MM.1S (cell line): ENCODE data around the gene AMACR.

Experiments used
- CTCF ChIP-seq: fragments of 300-600 bp; sonication (generic); IDR thresholded peaks from 2 replicates; pipeline ENCODE4 v1.5.1; 2016; ENCODE audit warnings: antibody characterized with exemption, low read length, mixed read lengths
- EZH2 ChIP-seq: fragments of 300-600 bp; sonication (generic); optimal IDR thresholded peaks from 2 replicates; pipeline ENCODE3; 2017; ENCODE audit warnings: low read depth, mild to moderate bottlenecking, antibody characterized with exemption, low read length, mixed read lengths
- EZH2phosphoT487 ChIP-seq: fragments of 300-600 bp; sonication (generic); IDR thresholded peaks from 2 replicates; pipeline ENCODE4 v1.6.1; 2018; ENCODE audit warnings: antibody characterized with exemption, low read length

GRCh38 chr5:34013547-34013946 lies 5.7 kb upstream of the AMACR start:
- TF ChIP-seq CTCF = no peak
- TF ChIP-seq EZH2 = no peak
- TF ChIP-seq EZH2phosphoT487 = no peak
